ENCODE results near the gene SDC1.

Gene SDC1

DNA sequence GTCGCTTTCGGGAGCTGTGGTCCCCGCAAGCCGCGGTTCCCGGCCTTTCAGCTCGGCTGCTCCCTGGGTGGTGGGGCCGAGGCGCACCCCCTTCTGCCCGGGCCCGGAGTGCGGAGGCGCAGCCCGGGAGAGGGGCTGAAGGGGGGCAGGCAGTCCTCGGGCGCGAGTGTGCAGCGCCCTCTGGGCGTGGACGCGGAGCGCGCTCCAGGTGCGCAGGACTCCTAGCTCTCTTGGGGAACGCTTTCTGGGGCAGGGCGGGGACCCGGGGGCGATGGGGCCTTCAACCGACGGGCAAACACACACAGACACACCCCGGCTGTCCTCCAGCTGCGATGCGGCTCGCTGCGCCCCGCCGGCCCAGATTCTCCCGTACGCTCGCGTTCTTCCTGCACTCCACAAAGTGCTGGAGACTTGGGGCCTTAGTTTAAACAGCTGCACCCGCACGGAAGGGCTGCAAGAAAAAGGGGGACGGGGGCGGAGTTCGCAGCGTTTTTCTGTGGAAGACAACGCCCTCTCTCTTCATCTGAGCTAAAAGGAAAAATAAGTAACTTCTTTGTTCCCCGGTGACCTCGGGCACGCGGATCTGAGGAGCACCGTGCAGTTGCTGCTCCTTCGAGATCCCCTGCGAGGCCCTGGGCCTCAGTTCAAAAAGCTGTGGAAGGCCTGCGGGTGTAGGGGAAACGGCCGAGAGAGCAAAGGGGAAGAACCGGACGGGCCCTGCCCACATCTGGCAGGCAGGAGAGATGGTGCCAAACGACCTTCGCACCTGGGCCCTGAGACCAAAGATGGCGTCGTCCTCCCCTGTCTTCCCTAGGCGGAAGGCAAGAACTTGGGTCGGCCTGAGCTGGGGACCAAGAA, 593 bp upstream of the SDC1 start:
- no peak overlapping the region for H3K27ac ChIP-seq (ENCODE audit: low read depth, low read length)
- peak overlapping the region; percentile 61 for H3K4me3 ChIP-seq (ENCODE audit: low read length)
- peaks cover 4% of the 10 kb centered on the region for H3K27me3 ChIP-seq (ENCODE audit: control insufficient read depth, insufficient read depth, low read length)
- no peaks in the 10 kb centered on the region for H3K36me3 ChIP-seq (ENCODE audit: control insufficient read depth, insufficient read depth, low read length)
- no peaks in the 10 kb centered on the region for H3K4me1 ChIP-seq (ENCODE audit: control insufficient read depth, insufficient read depth, low read length)
- no peak overlapping the region for H3K9ac ChIP-seq (ENCODE audit: low read length)

DNA sequence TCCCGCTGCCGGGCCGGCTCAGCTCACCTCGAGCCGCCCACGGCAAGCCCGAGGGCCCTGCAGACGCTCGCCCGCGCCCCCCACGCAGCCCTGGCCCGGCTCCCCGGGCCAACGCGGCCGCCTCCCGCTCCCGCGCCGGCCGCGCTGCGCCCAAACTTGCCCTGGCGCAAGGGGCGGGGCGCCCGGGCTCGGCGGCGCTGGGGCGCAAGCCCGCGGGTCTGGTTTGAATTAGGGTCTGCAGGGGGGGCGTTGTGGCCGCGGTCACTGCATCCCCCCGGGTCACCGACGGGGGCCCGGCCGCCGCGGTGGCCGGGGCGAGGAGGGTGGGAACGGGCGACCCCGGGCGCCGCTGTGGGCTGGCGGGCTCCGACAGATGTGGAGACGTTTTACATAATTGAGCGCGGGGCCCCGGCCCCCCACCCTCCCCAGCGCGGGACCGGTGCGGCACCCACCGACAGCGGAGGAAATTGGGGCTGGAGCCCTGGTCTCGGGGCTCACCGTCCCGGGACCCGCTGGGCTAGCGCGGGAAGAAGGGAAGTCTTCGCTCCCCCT, 690 bp downstream of the SDC1 start:
- Histone ChIP-seq H3K36me3 (ENCODE audit: control insufficient read depth, insufficient read depth, low read length) (no peaks in the 10 kb centered on the region), H3K9ac (ENCODE audit: low read length) (no peak overlapping the region), H3K27ac (ENCODE audit: low read depth, low read length) (no peak overlapping the region), H3K4me1 (ENCODE audit: control insufficient read depth, insufficient read depth, low read length) (no peaks in the 10 kb centered on the region), H3K4me3 (ENCODE audit: low read length) (peak overlapping the region; percentile 78), H3K27me3 (ENCODE audit: control insufficient read depth, insufficient read depth, low read length) (peaks cover 4% of the 10 kb centered on the region)

DNA sequence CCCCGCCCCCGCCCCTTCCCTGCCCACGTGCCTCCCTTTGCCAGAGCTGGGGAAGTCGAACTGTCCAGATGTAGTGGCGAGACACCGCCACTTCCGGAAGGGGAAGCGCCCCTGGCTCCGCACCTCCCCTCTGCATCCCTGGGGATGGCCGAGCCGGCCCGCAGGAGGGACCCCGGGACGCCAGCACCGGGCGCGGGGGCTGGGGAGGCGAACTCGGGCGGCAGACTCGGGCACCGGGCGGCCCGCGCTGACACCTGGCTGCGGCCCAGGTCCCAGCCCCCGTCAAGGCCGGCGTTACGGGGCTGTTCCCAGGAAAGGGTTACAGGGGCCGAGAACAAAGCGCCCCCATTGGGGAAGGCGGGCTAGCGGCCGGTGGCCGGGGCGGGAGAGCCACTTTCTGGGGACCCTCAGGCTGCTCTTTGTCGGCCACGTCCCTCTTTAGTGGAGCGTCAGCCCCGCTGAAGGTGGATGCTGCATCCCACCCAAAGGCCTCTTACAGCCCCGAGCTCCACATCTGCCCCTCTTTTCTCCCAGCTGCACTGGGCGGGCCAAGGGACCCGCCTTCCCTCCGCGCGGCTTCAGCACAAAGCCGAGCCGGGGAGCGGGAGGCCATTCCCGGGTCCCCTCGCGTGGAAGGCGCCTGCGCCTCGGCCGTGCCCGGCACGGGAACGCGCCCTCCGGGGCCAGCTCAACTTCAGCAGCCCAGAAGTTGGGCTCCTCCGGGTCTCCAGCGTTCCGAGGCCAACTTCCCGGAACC, 1.3 kb downstream of the SDC1 start:
- Histone ChIP-seq H3K27ac (ENCODE audit: low read depth, low read length) (no peak overlapping the region), H3K4me3 (ENCODE audit: low read length) (peak overlapping the region; percentile 78), H3K9ac (ENCODE audit: low read length) (peak overlapping the region; percentile 38), H3K27me3 (ENCODE audit: control insufficient read depth, insufficient read depth, low read length) (peaks cover 4% of the 10 kb centered on the region), H3K36me3 (ENCODE audit: control insufficient read depth, insufficient read depth, low read length) (no peaks in the 10 kb centered on the region), H3K4me1 (ENCODE audit: control insufficient read depth, insufficient read depth, low read length) (no peaks in the 10 kb centered on the region)

DNA sequence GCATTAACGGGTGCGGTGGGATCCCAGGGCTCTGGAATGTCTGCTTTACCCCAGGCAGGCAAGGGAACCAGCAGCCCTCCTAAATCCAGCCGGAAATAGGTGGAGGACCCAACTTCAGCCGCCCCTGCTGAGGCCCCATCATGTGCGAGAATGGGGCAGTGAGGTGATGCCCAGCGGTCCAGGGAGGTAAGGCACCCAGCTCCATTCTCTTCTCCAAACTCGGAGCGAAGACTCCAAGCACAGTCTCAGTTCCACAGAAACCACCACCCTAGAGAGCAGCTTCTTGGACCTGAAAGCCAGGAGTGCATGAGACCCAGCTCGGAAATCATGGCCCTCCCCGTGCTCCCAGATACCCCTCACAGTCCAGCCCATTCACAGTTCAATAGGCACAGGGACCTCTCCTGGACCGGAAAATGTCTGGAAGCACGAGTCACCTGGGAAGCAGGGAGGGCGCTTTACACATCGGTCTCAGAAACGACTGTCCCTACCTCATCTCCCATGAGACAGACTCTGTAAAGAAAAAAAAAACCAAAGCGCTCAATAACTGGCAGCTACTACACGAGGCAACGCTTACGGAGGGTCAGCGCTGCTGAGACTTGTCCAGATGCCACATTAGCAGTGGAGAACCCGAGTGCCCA, 2.0 kb downstream of the SDC1 start:
- Histone ChIP-seq H3K9ac (ENCODE audit: low read length) (no peak overlapping the region), H3K4me3 (ENCODE audit: low read length) (peak overlapping the region; percentile 78), H3K4me1 (ENCODE audit: control insufficient read depth, insufficient read depth, low read length) (no peaks in the 10 kb centered on the region), H3K27ac (ENCODE audit: low read depth, low read length) (no peak overlapping the region), H3K27me3 (ENCODE audit: control insufficient read depth, insufficient read depth, low read length) (peaks cover 4% of the 10 kb centered on the region), H3K36me3 (ENCODE audit: control insufficient read depth, insufficient read depth, low read length) (no peaks in the 10 kb centered on the region)

DNA sequence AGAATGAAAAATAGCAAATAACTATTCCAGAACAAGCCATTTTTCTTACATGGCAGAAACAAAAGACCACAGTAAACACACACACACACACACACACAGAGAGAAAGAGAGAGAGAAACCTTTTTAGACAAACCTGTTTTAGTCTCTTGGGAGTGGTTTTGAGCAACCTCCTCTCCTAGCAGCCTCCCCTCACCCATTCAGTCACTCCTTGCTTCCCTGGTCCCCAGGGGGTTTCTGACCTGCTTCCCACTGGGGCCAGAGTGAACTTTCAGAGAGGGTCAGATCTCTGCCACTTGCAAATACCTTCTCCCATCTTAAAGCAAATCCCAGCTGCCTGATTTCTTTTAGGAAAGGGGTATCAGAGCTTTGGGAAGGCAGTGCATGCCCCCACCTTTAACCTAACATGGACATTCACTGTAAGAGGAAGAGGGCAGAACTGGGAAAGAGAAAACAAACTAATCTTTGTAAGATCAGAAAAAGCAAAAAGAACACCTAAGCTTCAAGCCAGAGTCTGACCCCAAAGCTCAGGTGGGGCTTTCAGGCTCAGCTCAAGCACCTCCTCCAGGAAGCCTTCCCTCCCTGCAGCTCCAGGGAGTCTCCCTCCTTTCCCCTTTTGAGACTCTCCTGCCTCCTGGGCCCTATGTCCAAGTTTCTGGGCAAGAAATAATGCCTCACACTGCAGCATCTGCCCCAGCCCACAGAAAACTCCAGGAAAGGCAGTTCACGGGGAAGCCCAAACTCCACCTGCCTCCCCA, 2.7 kb downstream of the SDC1 start:
- H3K36me3 ChIP-seq (ENCODE audit: control insufficient read depth, insufficient read depth, low read length): no peaks in the 10 kb centered on the region
- peaks cover 4% of the 10 kb centered on the region for H3K27me3 ChIP-seq (ENCODE audit: control insufficient read depth, insufficient read depth, low read length)
- H3K27ac ChIP-seq (ENCODE audit: low read depth, low read length): no peak overlapping the region
- H3K4me1 ChIP-seq (ENCODE audit: control insufficient read depth, insufficient read depth, low read length): no peaks in the 10 kb centered on the region
- H3K9ac ChIP-seq (ENCODE audit: low read length): no peak overlapping the region
- H3K4me3 ChIP-seq (ENCODE audit: low read length): no peak overlapping the region

DNA sequence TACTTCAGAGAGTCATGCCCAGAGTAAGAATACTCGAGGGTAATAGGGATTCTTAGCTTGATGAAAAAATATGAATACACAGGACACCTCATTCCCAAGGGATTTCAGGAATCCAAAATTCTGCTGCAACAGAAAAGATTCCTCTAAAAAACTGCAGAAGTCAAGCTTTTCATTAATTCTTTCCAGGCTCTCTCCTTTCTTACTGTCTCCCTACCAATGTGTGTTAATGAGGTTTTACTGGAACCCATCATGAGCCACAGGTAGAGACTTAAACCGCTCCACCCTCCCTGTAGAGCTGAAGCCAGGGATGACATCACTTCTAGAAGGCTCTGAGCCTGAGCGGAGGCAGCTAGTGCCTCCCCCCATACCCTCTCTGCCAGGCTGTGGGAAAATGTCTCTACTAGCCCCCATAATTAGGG, 3.4 kb downstream of the SDC1 start:
- no peaks in the 10 kb centered on the region for H3K36me3 ChIP-seq (ENCODE audit: control insufficient read depth, insufficient read depth, low read length)
- H3K27me3 ChIP-seq (ENCODE audit: control insufficient read depth, insufficient read depth, low read length): peaks cover 4% of the 10 kb centered on the region
- H3K4me3 ChIP-seq (ENCODE audit: low read length): no peak overlapping the region
- H3K4me1 ChIP-seq (ENCODE audit: control insufficient read depth, insufficient read depth, low read length): no peaks in the 10 kb centered on the region
- H3K27ac ChIP-seq (ENCODE audit: low read depth, low read length): no peak overlapping the region
- H3K9ac ChIP-seq (ENCODE audit: low read length): no peak overlapping the region

DNA sequence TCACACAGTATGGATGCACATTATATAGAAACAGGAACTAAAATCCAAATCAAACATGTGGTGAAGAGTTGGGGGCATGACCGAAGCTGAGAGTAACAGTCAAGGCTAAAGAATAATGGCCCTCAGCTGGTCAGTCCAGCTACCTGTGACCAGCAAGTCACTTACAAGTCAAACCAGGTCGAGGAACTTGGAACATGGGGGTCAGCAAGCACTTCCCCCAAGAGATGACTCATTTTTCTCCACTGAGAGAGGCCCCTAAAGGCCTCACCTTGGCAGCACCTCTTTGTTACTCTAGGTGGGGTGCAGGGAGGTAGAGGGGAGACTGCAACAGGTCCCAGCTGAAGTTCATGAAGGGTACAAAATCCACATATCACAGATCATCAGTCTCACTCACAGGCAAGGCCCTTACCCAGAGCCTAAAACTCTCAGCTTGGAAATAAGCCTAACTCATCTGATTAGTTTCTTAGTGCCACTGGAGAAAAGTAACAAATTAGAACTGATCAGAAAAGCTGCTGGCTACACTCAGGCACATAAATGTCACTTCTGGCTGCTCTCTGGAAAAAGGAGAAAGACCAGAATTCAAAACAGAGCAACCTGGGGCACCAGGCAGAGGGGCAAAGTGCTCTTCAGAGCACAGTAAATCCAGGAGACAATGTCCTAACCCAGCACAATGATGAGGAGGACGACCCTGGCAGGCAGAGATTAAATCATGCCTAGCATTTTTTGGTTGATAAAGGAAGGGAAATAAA, 4.0 kb downstream of the SDC1 start:
- Histone ChIP-seq H3K4me3 (ENCODE audit: low read length) (no peak overlapping the region), H3K9ac (ENCODE audit: low read length) (no peak overlapping the region), H3K36me3 (ENCODE audit: control insufficient read depth, insufficient read depth, low read length) (no peaks in the 10 kb centered on the region), H3K27ac (ENCODE audit: low read depth, low read length) (no peak overlapping the region), H3K27me3 (ENCODE audit: control insufficient read depth, insufficient read depth, low read length) (no peaks in the 10 kb centered on the region), H3K4me1 (ENCODE audit: control insufficient read depth, insufficient read depth, low read length) (no peaks in the 10 kb centered on the region)

DNA sequence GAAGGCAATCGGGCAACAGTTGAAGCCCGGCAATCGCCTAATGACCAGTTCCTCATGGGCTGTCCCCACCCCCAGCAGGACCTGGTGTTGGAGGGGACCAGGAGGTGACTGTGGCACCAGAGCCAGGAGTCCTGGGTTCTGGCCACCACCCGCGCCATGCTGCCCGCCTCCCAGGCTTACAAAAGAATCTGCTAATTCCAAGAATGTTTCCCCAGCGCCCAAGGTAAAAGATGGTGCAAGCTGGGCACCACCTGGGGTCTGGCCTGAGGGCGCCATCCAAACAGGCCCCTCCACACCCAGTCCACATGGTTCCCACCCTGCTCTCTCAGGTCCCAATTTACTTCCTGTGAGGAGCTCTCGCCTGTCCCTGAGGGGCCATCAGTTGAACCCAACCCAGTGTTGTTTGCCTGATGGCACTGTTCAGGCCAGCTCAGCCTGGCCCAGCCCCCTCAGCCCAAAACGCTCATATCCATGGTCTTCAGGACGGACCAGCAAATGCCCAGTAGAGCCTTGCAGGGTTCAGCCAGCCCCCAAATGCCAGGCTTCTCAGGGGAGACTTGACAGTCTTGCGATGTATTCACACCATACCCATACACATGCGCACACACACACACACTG, 5.1 kb downstream of the SDC1 start:
- Histone ChIP-seq H3K9ac (ENCODE audit: low read length) (no peak overlapping the region), H3K4me1 (ENCODE audit: control insufficient read depth, insufficient read depth, low read length) (no peaks in the 10 kb centered on the region), H3K4me3 (ENCODE audit: low read length) (no peak overlapping the region), H3K27me3 (ENCODE audit: control insufficient read depth, insufficient read depth, low read length) (no peaks in the 10 kb centered on the region), H3K27ac (ENCODE audit: low read depth, low read length) (no peak overlapping the region), H3K36me3 (ENCODE audit: control insufficient read depth, insufficient read depth, low read length) (no peaks in the 10 kb centered on the region)

DNA sequence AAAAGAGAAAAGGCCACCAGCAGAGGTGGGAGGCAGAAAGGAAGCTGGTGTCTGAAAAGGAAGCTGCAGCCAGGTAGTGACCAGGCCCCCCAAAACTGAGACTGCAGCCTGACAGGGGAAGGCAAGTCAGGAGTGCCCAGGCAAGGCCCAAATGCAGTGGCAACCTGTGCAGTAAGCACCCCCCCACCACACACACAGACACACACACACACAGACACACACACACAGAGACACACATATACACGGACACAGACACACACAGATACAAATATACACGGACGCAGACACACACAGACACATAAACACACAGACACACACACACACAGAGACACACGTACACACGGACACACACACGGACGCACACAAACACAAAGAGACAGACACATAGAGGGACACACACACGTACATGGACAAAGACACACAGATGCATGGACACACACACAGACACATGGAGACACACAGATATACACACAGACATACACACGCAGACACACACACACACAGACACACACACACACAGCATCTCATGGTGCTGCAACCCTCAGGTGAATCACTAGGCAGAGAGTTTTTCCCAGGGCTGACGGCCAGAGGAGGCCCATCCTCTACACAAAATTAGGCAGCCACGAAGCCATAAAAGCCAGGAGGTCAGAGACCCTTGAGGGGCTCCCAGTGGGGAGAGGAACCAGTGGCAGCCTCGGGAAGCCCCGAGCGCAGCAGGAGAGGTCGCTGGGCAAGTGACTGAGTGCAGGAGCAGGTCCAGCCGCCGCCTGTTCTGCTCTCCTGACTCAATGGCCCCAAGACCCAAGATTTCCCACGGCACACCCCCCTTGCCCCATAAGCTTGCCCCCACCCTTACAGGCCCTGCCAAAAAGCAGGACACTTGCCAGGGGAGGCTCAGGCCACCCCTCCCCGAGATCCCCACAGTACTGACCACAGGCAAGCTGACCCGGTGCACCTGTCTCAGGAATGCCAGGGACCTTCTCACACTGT, 6.3 kb downstream of the SDC1 start:
- Histone ChIP-seq H3K36me3 (ENCODE audit: control insufficient read depth, insufficient read depth, low read length) (no peaks in the 10 kb centered on the region), H3K9ac (ENCODE audit: low read length) (no peak overlapping the region), H3K27me3 (ENCODE audit: control insufficient read depth, insufficient read depth, low read length) (no peaks in the 10 kb centered on the region), H3K27ac (ENCODE audit: low read depth, low read length) (no peak overlapping the region), H3K4me1 (ENCODE audit: control insufficient read depth, insufficient read depth, low read length) (no peaks in the 10 kb centered on the region), H3K4me3 (ENCODE audit: low read length) (no peak overlapping the region)

DNA sequence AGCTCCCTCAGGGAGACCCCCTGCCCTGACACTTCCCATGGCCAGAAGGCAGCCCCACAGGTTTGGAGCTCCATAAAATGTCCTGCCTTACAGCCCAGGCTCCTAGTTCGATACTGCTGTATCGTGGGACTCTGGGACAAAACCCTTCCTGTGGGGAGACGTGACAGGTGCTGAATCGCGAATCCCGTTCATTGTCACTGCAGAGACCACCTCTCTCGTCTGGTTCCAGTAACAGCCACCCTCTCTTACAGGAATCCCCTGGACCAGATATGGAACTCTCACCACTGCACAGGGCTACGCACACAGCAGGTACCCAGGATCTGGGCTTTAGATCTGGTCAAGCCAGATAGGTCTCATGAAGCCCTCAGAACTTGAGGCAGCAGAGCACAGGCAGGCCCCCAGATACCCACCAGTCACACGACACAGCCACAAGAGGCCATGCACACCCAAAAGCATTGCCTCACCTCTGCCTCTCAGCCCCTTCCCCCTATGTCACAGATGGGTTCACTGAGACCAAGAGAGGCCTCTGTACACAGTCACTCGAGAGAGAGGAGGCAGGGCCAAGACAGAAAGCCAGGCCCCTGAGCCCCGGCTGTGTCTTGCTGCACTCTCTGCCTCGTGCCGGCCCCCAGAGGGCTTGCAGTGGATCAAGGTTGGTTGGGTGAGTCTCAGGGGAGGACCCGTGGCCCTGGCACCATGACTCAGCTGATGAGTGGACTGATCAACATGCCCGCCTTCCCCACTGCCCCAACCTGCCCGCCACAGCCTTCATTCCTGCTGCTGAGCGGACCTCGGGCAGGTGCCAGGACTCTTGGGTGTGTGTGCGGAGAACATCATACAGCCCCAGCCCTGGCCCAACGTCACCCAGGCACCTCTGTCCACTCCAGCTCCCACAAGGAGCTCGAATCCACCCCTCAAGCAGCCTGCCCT, 7.6 kb downstream of the SDC1 start:
- Histone ChIP-seq H3K27ac (ENCODE audit: low read depth, low read length) (no peak overlapping the region), H3K4me1 (ENCODE audit: control insufficient read depth, insufficient read depth, low read length) (no peaks in the 10 kb centered on the region), H3K4me3 (ENCODE audit: low read length) (no peak overlapping the region), H3K36me3 (ENCODE audit: control insufficient read depth, insufficient read depth, low read length) (no peaks in the 10 kb centered on the region), H3K9ac (ENCODE audit: low read length) (no peak overlapping the region), H3K27me3 (ENCODE audit: control insufficient read depth, insufficient read depth, low read length) (no peaks in the 10 kb centered on the region)
